NCI-H146 treated with DMSO at 0.1 percent for 48 hours (cell line): ENCODE results near the gene ADA.

Experiments
- DNase-seq: peaks from one replicate; lab custom pipeline; 2025; ENCODE audit not compliant: unreplicated experiment; lab: John Stamatoyannopoulos, UW

ADA gene

DNA sequence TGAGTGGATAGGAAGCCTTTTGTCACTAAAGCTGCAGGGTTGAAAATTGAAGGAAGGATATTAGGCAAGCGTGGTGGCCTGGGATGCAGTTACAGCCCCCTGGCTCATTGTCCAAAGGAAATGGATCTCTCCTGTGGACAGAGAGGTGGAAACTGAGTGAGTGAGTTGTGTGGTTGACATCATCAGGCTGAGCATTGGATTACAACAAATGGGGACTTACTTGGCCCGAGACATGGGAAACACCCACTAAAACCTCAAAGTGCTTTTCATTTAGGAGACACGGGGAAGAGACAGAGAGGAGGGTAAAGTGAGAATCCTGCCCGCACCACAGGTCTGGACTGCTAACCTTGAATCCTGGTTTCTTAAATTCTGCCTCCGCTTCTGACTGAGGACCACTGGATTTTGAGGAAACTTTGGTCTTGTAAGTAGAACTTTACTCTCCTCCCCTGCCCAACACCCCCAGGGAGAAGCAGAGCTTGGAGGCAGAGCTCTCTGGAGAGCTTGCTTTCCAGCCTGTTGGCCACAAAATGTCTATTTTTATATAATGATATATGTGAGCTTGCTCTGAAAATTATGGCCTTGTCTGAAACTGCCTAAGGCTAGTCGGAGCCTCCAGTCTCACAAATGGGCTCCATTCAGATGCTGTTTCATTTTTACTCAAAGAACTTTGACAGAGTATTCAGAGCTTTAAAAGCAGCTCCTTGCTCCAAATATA is 69.0 kb downstream of the ADA start, which contains the start of gene PKIG:
PKIG (plus strand) TSS at position 269 of the 715 bp plus-strand sequence. CDS start 31,978 bp downstream, outside the sequence.
- no peak for DNase-seq

DNA sequence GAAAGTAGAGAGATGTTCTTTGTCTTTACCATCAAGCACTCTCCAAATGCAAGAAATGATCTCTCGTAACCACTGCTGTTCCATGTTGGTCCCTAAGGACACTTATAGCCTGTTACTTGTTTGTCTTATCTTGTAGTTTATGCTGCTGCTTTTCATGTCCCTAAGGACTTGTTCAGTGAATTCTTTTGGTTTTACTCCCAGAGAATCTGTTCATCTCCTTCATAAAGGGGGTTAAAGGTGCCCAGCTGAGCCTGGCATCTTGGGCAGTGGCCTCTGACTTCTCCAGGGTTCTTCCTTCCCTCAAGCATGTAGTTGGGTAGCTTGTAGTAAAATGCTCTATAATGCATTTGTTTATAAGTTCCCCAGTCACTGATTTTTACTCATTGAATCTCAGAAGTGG is 70.0 kb downstream of the ADA start:
- no peak for DNase-seq

DNA sequence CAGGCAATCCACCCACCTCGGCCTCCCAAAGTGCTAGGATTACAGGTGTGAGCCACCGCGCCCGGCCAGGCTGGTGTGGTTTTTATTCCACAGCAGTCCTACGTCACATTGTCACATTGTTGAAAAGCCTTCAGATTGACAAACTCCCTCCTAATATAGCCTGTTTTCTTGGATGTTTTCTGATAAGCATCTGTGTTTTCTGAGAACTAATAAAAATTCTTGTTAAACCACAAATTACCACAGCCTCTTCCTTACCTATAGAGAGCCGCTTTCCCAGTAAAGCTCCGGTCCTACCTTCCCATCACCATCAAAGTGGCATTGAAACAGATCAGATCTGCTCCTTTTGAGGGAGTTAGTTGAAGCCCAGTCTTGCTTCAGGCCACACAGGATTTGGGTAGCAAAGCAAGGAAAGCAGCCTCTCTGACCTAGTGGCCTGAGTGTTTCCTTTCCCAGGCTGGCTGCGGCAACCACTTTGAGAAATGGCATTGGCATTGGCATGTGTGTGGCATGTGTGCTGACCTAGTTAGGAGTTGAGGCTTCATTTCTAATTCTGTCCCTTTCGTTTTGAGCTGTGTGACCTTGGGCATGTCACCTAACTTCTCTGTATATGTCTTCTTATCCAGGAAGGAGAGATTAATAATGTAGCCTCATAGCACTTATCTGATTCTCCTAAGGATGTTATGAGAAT is 70.8 kb downstream of the ADA start:
- DNase-seq = no peak

DNA sequence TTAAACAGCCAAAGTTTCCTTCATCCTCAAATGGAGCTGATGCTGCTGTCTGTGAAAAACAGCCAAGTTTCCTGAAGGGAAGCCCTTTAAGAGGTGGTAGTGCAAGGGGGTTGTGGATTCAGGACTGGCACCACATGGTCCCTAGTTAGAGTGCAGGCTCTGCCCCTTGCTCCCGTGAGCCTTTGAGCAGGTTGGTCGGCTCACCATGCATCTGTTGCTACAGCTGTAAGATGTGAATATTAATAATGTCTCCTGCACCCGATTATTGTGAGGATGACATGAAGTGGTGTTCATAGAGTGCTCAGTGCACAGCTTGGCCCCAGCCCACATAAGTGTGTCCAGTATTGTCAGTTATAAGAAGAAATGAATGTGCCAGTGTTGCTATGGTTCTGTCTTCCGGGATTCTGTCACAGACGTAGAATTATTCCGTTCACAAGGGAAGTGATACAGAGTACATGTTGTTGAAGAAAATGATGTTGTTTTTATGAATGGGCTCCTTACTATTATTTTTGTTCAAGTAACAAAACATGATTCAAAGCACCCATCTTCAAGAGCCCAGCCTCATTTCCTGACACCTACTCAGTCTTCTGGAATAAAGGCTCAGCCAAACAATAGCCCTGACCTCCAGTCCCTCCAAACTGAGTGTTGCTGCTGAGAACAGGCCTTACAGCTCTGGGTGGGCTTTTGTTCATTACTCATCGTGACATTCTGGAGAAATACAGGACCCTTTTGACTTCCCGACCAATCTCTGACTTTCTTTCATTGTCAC is 72.0 kb downstream of the ADA start:
- no peak for DNase-seq

DNA sequence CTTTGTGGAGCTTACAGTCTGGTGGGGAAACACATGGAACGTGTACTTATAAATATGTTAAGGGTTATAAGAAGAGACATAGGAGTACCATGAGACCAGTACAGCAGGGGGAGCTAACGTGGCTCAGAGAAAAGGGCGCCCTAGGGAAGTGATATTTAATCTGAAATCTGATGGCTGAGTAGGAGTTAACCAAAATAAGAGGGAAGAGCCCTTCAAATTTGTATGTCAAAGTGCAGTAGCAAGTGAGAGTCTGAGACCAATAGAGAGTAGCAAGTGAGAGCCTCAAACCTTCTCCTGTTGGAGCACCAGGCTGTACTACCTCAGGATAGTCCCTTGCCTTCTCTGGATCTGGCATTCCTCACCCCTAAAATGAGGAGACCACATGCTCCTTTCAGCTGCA is 75.2 kb downstream of the ADA start:
- DNase-seq = no peak

DNA sequence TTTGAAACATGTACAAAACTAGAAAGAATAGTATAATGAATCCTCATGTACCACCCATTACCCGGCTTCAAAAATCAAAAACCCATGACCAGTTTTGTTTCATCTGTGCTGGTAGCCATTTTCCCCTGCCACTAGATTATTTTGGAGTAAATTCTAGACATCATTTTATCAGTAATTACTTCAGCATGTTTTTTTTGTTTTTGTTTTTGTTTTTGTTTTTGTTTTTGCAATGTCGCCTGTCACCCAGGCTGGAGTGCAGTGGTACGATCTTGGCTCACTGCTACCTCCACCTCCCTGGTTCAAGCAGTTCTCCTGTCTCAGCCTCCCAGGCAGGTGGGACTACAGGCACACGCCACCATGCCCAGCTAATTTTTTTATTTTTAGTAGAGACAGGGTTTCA is 77.1 kb downstream of the ADA start:
- no peak for DNase-seq

DNA sequence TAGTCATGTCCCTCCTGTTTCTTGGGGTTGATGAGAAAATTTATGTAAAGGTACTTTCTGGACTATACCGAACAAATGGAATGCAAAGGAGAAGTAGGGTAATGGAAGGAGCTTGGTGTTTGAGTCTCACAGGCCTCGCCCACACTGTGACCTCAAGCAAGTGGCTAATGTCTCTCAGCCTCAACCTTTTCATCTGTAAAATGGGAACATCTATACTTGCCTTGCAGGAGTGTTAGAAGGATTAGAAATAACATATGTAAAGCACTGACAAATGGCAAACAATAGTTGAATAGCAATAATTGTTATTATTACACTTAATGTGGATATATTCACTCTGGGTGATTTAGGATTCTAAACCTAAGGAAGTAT is 78.0 kb downstream of the ADA start:
- DNase-seq = no peak

DNA sequence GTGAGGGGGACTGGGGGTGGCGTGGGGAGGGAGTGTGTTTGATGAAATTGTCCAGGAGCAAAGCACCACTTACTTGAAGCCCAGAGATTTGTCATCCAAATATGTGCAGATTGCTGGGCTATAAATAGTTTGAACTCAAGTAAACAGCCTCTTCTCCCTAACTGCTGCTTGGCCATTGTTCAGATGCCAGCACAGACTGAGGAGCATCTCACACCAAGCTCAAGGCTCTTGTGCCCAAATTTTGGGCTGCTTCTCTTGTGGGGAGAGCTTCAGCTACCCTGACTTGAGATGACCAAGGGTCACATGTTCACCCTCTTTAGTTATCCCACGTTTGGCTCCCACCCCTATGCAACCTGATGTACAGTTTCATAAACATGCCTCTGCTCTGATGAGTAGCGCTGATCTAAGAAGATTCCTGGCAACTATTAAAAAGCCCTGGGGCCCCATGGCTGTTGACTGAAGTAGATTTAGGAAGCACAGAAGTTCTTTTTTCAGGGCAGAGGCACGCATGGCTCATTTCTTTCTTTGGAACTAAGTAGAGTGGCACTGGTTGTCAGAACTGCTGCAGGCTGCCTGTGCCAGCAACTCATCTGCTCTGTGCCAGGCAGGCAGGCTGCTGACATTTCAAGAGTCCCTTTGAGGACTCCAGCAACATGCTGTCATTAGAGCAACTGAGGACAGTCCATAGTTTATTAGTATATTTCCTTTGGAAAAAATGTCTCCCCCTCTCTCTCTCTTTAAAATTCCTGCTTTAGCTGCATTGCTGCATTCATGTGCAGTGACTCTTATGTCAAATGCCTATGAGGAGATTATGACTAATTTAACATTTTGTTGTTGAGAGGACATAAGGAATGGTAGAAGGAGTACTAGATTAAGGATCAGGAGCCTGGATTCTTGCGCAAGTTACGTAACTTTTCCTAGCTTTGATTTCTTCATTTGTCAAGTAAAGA is 78.7 kb downstream of the ADA start:
- DNase-seq = no peak

DNA sequence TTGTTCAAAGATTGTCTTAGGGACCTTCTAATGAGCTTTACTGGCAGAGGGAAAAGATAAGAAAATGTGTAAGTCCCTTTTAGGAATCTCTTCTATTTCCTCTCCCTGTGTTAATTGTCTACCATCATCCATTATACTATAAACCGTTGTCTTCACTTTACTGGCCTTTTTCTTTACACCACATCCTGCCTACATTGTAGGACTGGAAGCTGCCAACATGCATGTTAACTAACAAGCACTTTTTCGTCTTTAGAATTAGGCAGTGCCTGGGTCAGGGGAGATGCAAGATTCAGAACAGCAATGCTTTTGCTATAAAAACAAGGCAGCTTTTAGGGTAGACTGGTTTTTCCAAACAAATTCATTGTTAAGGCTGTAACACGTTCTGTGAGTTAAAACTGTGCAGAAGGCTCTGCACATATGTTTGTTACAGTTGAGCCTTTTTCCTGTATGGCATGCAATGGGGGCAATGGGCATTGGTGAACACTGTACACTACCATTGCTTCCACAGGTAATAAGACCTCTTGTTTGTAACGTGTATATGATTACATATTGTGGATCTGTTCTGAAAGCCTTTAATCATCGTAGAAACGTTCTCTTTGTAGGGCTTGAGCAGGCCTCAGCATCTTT is 80.0 kb downstream of the ADA start:
- DNase-seq = no peak

DNA sequence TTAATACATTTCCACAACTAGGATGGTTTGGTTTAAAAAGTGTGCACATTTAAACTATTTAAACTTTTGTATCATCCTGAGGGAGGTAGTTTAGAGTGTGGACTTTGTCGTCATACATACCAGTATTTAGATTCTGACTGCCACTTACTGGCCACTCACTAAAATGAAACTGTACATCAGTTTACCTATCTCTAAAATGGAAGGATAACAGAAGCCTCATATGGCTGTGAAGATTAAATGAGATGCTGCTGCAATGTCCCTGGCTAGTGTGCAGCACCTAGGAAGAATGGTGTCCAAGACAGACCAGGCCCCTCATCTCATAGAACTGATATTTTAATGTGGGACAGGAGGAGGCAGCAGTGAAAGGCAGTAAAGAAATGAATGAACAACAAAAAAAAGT is 81.1 kb downstream of the ADA start:
- DNase-seq = no peak
